ENCODE data around the gene GPX4.
A peak's percentile ranks its signal among the peaks of the same experiment; 100 is the strongest.

GPX4 gene

GRCh38 chr19:1080360-1081161 lies 23.2 kb upstream of the GPX4 start:
- no peak for DNase-seq (ENCODE audit: low spot score)
- no peak for TF ChIP-seq CTCF (IDR thresholded peaks at IDR 0.05; ENCODE audit: borderline replicate concordance, control extremely low read depth, extremely low read depth, insufficient read depth, missing control alignments)
- in situ Hi-C loops (cut with MboI; ENCODE audit: low sequenced_read_pairs, unreplicated experiment) = no loop called here

- no peak for DNase-seq (ENCODE audit: low spot score)
- in situ Hi-C loops (cut with MboI; ENCODE audit: low sequenced_read_pairs, unreplicated experiment) = no loop called here
Observed at GRCh38 chr19:1081301-1082164, 22.3 kb upstream of the GPX4 start.

GRCh38 chr19:1082165-1082927 lies 21.4 kb upstream of the GPX4 start:
- in situ Hi-C loops (cut with MboI; ENCODE audit: low sequenced_read_pairs, unreplicated experiment) = no loop called here
- peak; percentile 86 for DNase-seq (ENCODE audit: low spot score)
- no peak for TF ChIP-seq CTCF (IDR thresholded peaks at IDR 0.05; ENCODE audit: borderline replicate concordance, control extremely low read depth, extremely low read depth, insufficient read depth, missing control alignments)

More at GRCh38 chr19:1081301-1082164, 22.3 kb upstream of the GPX4 start:
- no peak for TF ChIP-seq CTCF (IDR thresholded peaks at IDR 0.05; ENCODE audit: borderline replicate concordance, control extremely low read depth, extremely low read depth, insufficient read depth, missing control alignments)

GRCh38 chr19:1082928-1083816 lies 20.6 kb upstream of the GPX4 start:
- in situ Hi-C loops (cut with MboI; ENCODE audit: low sequenced_read_pairs, unreplicated experiment) = no loop called here
- no peak for DNase-seq (ENCODE audit: low spot score)
- TF ChIP-seq CTCF (IDR thresholded peaks at IDR 0.05; ENCODE audit: borderline replicate concordance, control extremely low read depth, extremely low read depth, insufficient read depth, missing control alignments) = no peak

GRCh38 chr19:1084024-1084868 lies 19.5 kb upstream of the GPX4 start:
- in situ Hi-C loops (cut with MboI; ENCODE audit: low sequenced_read_pairs, unreplicated experiment) = no loop called here
- no peak for TF ChIP-seq CTCF (IDR thresholded peaks at IDR 0.05; ENCODE audit: borderline replicate concordance, control extremely low read depth, extremely low read depth, insufficient read depth, missing control alignments)
- DNase-seq (ENCODE audit: low spot score) = no peak
